ENCODE measurements around the gene SMAD4.
"Not testable (repeated sequence)": the region's sequence is repeated elsewhere in the genome, so short reads cannot be mapped to it uniquely, and the experiment has no call there.

The SMAD4 gene

GRCh38 chr18:51029694-51030536 lies at the start of gene SMAD4:
TSS of gene SMAD4 (plus strand) at chr18:51030213. CDS start at chr18:51047047, 16,834 bp downstream.
- peak; percentile 99 for DNase-seq (ENCODE audit: low read depth)

GRCh38 chr18:50981381-50981780 lies 48.6 kb upstream of the SMAD4 start:
- DNase-seq (ENCODE audit: low read depth) = no peak

GRCh38 chr18:50982086-50982801 lies 47.8 kb upstream of the SMAD4 start:
- DNase-seq (ENCODE audit: low read depth) = no peak

- DNase-seq (ENCODE audit: low read depth) = no peak
Observed at GRCh38 chr18:50982802-50983179, 47.2 kb upstream of the SMAD4 start.

GRCh38 chr18:50986360-50987087 lies 43.5 kb upstream of the SMAD4 start:
- DNase-seq (ENCODE audit: low read depth) = no peak

GRCh38 chr18:50987261-50987660 lies 42.8 kb upstream of the SMAD4 start:
- no peak for DNase-seq (ENCODE audit: low read depth)

GRCh38 chr18:50989711-50990110 lies 40.3 kb upstream of the SMAD4 start:
- no peak for DNase-seq (ENCODE audit: low read depth)

GRCh38 chr18:50992351-50992762 lies 37.7 kb upstream of the SMAD4 start:
- DNase-seq (ENCODE audit: low read depth) = no peak

- DNase-seq (ENCODE audit: low read depth) = no peak
Observed at GRCh38 chr18:50994031-50994430, 36.0 kb upstream of the SMAD4 start.

GRCh38 chr18:51003174-51003573 lies 26.8 kb upstream of the SMAD4 start:
- DNase-seq (ENCODE audit: low read depth) = not testable (repeated sequence)

- no peak for DNase-seq (ENCODE audit: low read depth)
Observed at GRCh38 chr18:51006061-51006818, 23.8 kb upstream of the SMAD4 start.

GRCh38 chr18:51006948-51007789 lies 22.8 kb upstream of the SMAD4 start:
- no peak for DNase-seq (ENCODE audit: low read depth)

GRCh38 chr18:51007790-51008139 lies 22.2 kb upstream of the SMAD4 start:
- no peak for DNase-seq (ENCODE audit: low read depth)

- no peak for DNase-seq (ENCODE audit: low read depth)
Observed at GRCh38 chr18:51009072-51009471, 20.9 kb upstream of the SMAD4 start.

GRCh38 chr18:51010218-51010617 lies 19.8 kb upstream of the SMAD4 start:
- no peak for DNase-seq (ENCODE audit: low read depth)

- DNase-seq (ENCODE audit: low read depth) = no peak
Observed at GRCh38 chr18:51011709-51012108, 18.3 kb upstream of the SMAD4 start.

GRCh38 chr18:51012441-51012840 lies 17.6 kb upstream of the SMAD4 start:
- no peak for DNase-seq (ENCODE audit: low read depth)

GRCh38 chr18:51013259-51013658 lies 16.8 kb upstream of the SMAD4 start:
- no peak for DNase-seq (ENCODE audit: low read depth)

GRCh38 chr18:51017140-51017879 lies 12.7 kb upstream of the SMAD4 start:
- no peak for DNase-seq (ENCODE audit: low read depth)

- no peak for DNase-seq (ENCODE audit: low read depth)
Observed at GRCh38 chr18:51020536-51020935, 9.5 kb upstream of the SMAD4 start.
